NT2/D1 (cell line): ENCODE data around the gene RALBP1.

Experiments
- DNase-seq: peaks from one replicate; pipeline ENCODE4 v3.0.0-alpha.2; 2011; ENCODE audit warnings: low read depth, low spot score
- H3K27me3 ChIP-seq: 2 replicates; pipeline ENCODE4 v1.6.0; 2011; ENCODE audit warnings: mild to moderate bottlenecking; ENCODE audit not compliant: insufficient read length, insufficient read depth
- H3K36me3 ChIP-seq: 2 replicates; pipeline ENCODE4 v1.6.1; 2011; ENCODE audit warnings: mild to moderate bottlenecking, low read length, mixed read lengths; ENCODE audit not compliant: insufficient read depth, insufficient read length
- H3K4me1 ChIP-seq: 2 replicates; pipeline ENCODE4 v1.5.1; 2011; ENCODE audit not compliant: insufficient read depth, insufficient read length
- H3K4me3 ChIP-seq: 2 replicates; pipeline ENCODE4 v1.5.1; 2011; ENCODE audit warnings: low read depth; ENCODE audit not compliant: insufficient read length
- H3K9ac ChIP-seq: 2 replicates; pipeline ENCODE4 v1.6.0; 2011; ENCODE audit warnings: low read depth; ENCODE audit not compliant: insufficient read length
- H3K9me3 ChIP-seq: 2 replicates; pipeline ENCODE4 v1.5.1; 2011; ENCODE audit warnings: mild to moderate bottlenecking, low read length; ENCODE audit not compliant: insufficient read depth
- SUZ12 ChIP-seq: IDR thresholded peaks from 2 replicates; pipeline ENCODE4 v1.6.1; 2011; ENCODE audit not compliant: insufficient read length, insufficient read depth; ENCODE audit errors: extremely low read depth
- YY1 ChIP-seq: IDR thresholded peaks from 2 replicates; pipeline ENCODE4 v1.6.1; 2011; ENCODE audit not compliant: insufficient read length, insufficient read depth
- ZNF274 ChIP-seq: IDR thresholded peaks from 2 replicates; pipeline ENCODE4 v1.6.1; 2011; ENCODE audit warnings: mild to moderate bottlenecking, low read depth, low read length

The RALBP1 gene

DNA sequence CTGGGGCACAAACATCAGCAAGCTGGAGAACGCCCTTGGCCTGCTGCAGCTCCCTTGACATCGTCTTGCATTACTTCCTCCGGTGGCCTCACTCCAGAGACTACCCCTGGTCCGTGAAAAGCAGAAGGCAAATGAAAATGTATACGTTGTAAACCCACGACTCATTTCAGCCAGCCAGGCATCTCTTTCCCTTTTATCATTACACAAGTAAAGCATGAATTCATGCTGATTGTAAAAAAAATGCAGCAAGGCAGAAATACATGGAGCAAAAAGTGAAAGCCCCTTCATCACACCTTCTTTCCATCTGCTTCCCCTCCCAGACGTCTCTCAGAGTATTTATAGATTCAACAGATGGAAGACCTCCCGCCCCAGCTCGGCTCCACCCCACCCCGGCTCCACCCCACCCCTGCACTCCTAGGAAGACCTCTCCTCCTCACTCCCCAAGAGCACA is 41.6 kb upstream of the RALBP1 start:
- Histone ChIP-seq H3K36me3 (no peaks in the 10 kb centered on the region), H3K4me1 (no peaks in the 10 kb centered on the region), H3K27me3 (no peaks in the 10 kb centered on the region), H3K4me3 (no peak overlapping the region), H3K9ac (peak overlapping the region; percentile 64), H3K9me3 (peaks cover 24% of the 10 kb centered on the region; the same call in 1 of the 2 replicates)
- no peak for DNase-seq
- TF ChIP-seq SUZ12: no peak
- TF ChIP-seq YY1: no peak
- TF ChIP-seq ZNF274: no peak

GRCh38 chr18:9434122-9434701 is 41.1 kb upstream of the RALBP1 start:
- Histone ChIP-seq H3K4me1 (no peaks in the 10 kb centered on the region), H3K36me3 (no peaks in the 10 kb centered on the region), H3K9ac (peak overlapping the region; percentile 64), H3K27me3 (no peaks in the 10 kb centered on the region), H3K9me3 (peaks cover 19% of the 10 kb centered on the region; the same call in 1 of the 2 replicates), H3K4me3 (peak overlapping the region; percentile 11)
- TF ChIP-seq ZNF274: no peak
- TF ChIP-seq SUZ12: no peak
- no peak for TF ChIP-seq YY1
- DNase-seq: no peak

- Histone ChIP-seq H3K27me3 (no peaks in the 10 kb centered on the region), H3K36me3 (no peaks in the 10 kb centered on the region), H3K4me3 (no peak overlapping the region), H3K9me3 (peaks cover 13% of the 10 kb centered on the region; the same call in 1 of the 2 replicates), H3K4me1 (no peaks in the 10 kb centered on the region), H3K9ac (peak overlapping the region; percentile 64)
- no peak for DNase-seq
- TF ChIP-seq SUZ12: no peak
These were observed 40.3 kb upstream of the RALBP1 start for GRCh38 chr18:9435041-9435440.

GRCh38 chr18:9436206-9436929 is 38.9 kb upstream of the RALBP1 start:
- Histone ChIP-seq H3K9ac (peak overlapping the region; percentile 4), H3K27me3 (no peaks in the 10 kb centered on the region), H3K4me1 (no peaks in the 10 kb centered on the region), H3K36me3 (no peaks in the 10 kb centered on the region), H3K9me3 (peaks cover 2% of the 10 kb centered on the region; the same call in 1 of the 2 replicates), H3K4me3 (no peak overlapping the region)
- DNase-seq: no peak
- TF ChIP-seq SUZ12: no peak
- TF ChIP-seq YY1: no peak
- no peak for TF ChIP-seq ZNF274

GRCh38 chr18:9437021-9437437 is 38.3 kb upstream of the RALBP1 start:
- no peaks in the 10 kb centered on the region for H3K4me1 ChIP-seq
- no peak overlapping the region for H3K9ac ChIP-seq
- no peak for DNase-seq

DNA sequence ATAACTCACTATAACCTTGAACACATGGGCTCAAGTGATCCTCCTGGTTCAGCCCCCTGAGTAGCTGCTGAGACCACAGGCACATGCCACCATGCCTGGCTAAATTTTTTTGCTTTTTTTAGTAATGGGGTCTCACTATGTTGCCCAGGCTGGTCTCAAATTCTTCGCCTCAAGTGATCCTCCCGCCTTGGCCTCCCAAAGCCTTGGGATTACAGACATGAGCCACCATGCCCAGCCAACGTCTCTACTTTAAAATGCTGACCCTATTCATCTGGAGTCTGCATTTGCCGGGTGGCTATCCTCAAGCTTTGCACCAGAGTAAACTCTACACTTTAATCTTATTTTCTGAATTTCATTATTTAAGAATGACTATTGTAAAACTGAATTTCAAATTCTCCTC is 37.6 kb upstream of the RALBP1 start:
- DNase-seq: no peak
- H3K9me3 ChIP-seq: no peaks in the 10 kb centered on the region
- no peak overlapping the region for H3K4me3 ChIP-seq

More at GRCh38 chr18:9437021-9437437, 38.3 kb upstream of the RALBP1 start:
- no peaks in the 10 kb centered on the region for H3K27me3 ChIP-seq
- TF ChIP-seq YY1 (no peak), ZNF274 (no peak), SUZ12 (no peak)
- no peak overlapping the region for H3K4me3 ChIP-seq
- no peaks in the 10 kb centered on the region for H3K9me3 ChIP-seq
- no peaks in the 10 kb centered on the region for H3K36me3 ChIP-seq

GRCh38 chr18:9441061-9441460 is 34.3 kb upstream of the RALBP1 start:
- H3K9ac ChIP-seq: no peak overlapping the region
- H3K27me3 ChIP-seq: no peaks in the 10 kb centered on the region
- no peak overlapping the region for H3K4me3 ChIP-seq
- no peaks in the 10 kb centered on the region for H3K4me1 ChIP-seq
- no peak for DNase-seq
- TF ChIP-seq SUZ12 (no peak), ZNF274 (no peak), YY1 (no peak)
- H3K36me3 ChIP-seq: no peaks in the 10 kb centered on the region
- no peaks in the 10 kb centered on the region for H3K9me3 ChIP-seq

More for the DNA sequence above, 37.6 kb upstream of the RALBP1 start:
- H3K9ac ChIP-seq: no peak overlapping the region
- H3K36me3 ChIP-seq: no peaks in the 10 kb centered on the region
- TF ChIP-seq YY1 (no peak), SUZ12 (no peak), ZNF274 (no peak)
- no peaks in the 10 kb centered on the region for H3K4me1 ChIP-seq
- no peaks in the 10 kb centered on the region for H3K27me3 ChIP-seq
